LNCAP (cell line): ENCODE data around the gene SLC7A6OS.

Source experiments
- TF ChIP-seq, protein P1 (sequence below): fragments of 450-650 bp; IDR thresholded peaks from 2 replicates; pipeline ENCODE4 v1.5.1; 2017; ENCODE audit warnings: mild to moderate bottlenecking

Gene SLC7A6OS

GRCh38 chr16:68310774-68311511 lies at the start of gene SLC7A6OS, which contains the start of gene PRMT7:
Gene SLC7A6OS (minus strand): TSS chr16:68310946. CDS start chr16:68310926, 20 bp downstream.
Gene PRMT7 (plus strand): TSS chr16:68311019. CDS start chr16:68315980, 4,961 bp downstream.
- TF ChIP-seq, protein P1, sequence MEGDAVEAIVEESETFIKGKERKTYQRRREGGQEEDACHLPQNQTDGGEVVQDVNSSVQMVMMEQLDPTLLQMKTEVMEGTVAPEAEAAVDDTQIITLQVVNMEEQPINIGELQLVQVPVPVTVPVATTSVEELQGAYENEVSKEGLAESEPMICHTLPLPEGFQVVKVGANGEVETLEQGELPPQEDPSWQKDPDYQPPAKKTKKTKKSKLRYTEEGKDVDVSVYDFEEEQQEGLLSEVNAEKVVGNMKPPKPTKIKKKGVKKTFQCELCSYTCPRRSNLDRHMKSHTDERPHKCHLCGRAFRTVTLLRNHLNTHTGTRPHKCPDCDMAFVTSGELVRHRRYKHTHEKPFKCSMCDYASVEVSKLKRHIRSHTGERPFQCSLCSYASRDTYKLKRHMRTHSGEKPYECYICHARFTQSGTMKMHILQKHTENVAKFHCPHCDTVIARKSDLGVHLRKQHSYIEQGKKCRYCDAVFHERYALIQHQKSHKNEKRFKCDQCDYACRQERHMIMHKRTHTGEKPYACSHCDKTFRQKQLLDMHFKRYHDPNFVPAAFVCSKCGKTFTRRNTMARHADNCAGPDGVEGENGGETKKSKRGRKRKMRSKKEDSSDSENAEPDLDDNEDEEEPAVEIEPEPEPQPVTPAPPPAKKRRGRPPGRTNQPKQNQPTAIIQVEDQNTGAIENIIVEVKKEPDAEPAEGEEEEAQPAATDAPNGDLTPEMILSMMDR, result no peak

DNA sequence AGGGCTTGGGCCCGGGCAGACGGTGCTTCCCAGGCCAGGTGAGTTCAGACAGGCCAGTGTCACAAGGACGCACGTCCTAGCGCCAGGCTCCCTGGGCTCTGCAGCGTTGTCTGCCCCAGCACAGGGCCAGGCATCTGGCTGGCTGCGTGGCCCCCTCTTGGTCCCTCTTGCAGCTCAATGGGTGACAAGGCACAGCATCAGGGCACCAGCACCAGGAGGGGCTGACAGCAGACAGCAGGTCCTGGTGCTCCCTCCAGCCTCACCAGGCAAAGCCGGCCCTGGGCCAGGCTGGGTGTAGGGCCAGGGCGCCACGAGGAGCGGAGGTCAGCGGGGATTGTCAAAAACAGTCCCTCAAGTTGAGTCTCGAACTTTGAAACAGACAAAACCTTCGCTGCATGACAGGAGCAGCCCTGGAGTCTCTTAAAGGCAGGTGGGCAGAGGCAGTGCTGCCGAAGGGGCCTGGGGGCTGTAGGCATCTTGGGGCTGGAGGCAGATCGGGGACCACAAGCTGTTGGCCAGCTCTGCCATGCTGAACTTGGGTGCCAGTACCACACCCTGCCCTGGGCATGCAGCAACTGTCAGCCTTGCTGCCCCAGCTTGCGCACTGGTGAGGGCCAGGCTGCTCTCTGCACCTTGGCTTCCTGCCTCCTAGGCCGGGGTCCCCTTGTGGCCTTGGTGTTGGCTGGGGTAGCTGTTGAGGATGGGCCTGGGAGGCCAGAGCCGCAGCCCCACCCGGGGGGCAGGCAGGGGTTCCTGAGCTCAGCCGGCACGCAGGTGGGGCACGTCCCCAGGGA lies 48.8 kb upstream of the SLC7A6OS start:
- TF ChIP-seq, protein P1, result no peak

GRCh38 chr16:68358951-68359350 lies 48.2 kb upstream of the SLC7A6OS start:
- TF ChIP-seq, protein P1, result no peak

- TF ChIP-seq, protein P1, result no peak
Observed at GRCh38 chr16:68357923-68358322, 47.2 kb upstream of the SLC7A6OS start.

GRCh38 chr16:68357521-68357922 lies 46.8 kb upstream of the SLC7A6OS start:
- TF ChIP-seq, protein P1, result no peak

- TF ChIP-seq, protein P1, result no peak
Observed at GRCh38 chr16:68356919-68357286, 46.2 kb upstream of the SLC7A6OS start.

DNA sequence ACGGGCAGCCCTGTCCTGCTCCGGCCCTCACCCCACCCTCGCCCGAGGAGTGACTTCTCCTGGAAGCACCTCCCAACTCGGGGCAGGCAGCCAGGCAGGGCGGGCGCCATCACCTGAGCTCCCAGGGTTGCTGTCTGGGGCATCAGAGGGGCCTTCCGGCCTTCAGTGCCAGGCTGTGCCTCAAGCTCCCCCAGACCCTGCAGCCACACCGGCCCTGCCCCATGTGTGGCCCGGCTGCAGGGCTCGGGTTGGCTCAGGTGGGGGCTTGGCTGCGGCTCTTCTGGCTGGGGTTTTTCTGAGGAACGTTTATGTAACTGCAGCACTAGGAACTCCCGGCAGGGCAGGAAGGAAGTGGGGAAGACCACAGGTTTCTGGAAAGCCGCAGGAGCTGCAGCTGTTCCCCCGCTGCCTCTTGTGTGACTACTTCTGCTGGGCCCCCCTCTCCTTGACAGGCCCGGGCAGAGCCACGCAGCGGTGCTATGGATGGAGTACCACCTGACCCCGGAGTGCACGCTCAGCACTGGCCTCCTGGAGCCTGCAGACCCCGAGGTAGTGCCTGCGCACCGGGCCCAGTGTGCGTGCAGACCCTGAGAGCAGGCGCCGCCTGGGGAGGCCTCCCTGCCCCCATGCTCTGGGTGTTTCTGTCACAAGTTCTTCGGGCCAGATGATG lies 45.6 kb upstream of the SLC7A6OS start:
- TF ChIP-seq, protein P1, result no peak
